Measurements from ENCODE around the gene FIS1. TPM values are rescaled to one million over a fixed set of nuclear protein-coding genes. Genes with fewer than 3 reads are reported as not detected.

FIS1 gene
- total and polyA plus RNA-seq, 7 experiments from 2014 or later: 79.8 to 253 (median 108) TPM

DNA sequence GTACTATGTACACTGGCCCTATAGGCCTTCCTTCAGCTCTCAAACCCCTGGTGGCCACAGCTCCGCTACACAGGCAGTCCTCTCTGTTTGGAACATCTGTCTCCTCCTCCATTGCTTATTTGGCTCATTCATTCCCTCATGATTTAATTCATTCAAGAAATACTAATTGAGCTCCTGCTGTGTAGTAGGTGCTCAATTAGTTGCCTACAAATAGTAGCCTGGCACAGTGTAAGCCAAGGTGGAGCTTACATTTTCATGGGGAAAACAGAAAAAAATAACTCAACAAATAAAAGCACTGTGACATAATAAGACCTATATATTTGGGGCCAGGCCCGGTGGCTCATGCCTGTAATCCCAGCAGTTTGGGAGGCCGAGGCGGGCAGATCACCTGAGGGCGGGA lies 3.4 kb upstream of the FIS1 start:
- ATAC-seq (no peak), DNase-seq (no peak)
- ChIA-PET CTCF (interaction anchor here (1.4 kb wide), 1 partner anchor 104 kb away, joined by 3 read pairs; no protein-coding TSS in a partner anchor), POLR2A (interaction anchor here (1.0 kb wide), 1 partner anchor 28 kb away, joined by 3 read pairs; no protein-coding TSS in a partner anchor)
- Histone ChIP-seq H3K9me3 (ENCODE audit: control insufficient read depth in 2 of 3, low read length in 3 of 3) (no peaks in the 10 kb centered on the region), H3K4me3 (ENCODE audit: low read length) (no peak overlapping the region), H3K4me1 (ENCODE audit: control insufficient read depth in 2 of 2, insufficient read depth in 2 of 2, low read length in 2 of 2) (peaks cover 28 to 30% of the 10 kb centered on the region in 2 donors), H3K36me3 (ENCODE audit: control insufficient read depth in 2 of 3, insufficient read depth in 3 of 3, low read length in 3 of 3) (peaks cover 0 to 16% (median 0%) of the 10 kb centered on the region in 3 experiments), H3K27ac (ENCODE audit: low read depth, low read length) (no peak overlapping the region), H3K27me3 (ENCODE audit: control insufficient read depth in 2 of 2, insufficient read depth in 2 of 2, low read length in 2 of 2) (no peaks in the 10 kb centered on the region)
- Mint-ChIP-seq H3K36me3 (peaks cover 5 to 20% (median 9%) of the 10 kb centered on the region in 5 donors), H3K9me3 (no peaks in the 10 kb centered on the region), H3K4me3 (peak overlapping the region in 1 of 10 donors; percentile 16), H3K27me3 (no peaks in the 10 kb centered on the region), H3K4me1 (peaks cover 42 to 64% (median 49%) of the 10 kb centered on the region in 7 donors), H3K27ac (no peak overlapping the region)
- intact Hi-C loops (cut with micrococcal nuclease): loop anchor here (10.0 kb wide), 4 partner anchors 373 to 1827 kb away; partner anchors contain the start of genes ARMC10 (in 1 of the 2), FBXL13 (in 1 of the 2), GNB2 (in 1 of the 2) and MEPCE (in 1 of the 2)

DNA sequence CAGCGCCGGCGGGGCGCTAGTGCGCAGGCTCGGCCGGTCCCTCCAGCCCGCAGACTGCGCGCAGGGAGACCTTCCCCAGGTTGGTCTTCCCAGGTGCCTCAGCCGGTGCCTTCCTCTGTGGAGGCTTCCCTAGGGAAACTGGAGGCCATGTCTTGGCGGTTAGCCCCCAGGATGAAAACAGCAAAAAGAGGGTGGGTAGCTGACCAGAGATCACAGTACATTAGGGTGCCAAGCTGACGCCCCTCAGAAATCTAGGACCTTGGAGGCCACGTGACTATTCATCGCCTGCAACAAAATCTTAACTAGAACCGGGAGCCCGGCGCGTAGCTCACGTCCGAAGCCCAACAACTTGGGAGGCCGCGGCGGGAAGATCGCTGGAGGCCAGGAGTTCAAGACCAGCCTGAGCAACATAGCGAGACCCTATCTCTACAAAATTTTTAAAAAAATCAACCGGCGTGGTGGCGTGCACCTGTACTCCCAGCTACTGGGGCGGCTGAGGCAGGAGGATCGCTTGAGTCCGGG lies 327 bp upstream of the FIS1 start:
- H3K9me3 ChIP-seq (ENCODE audit: control insufficient read depth in 2 of 3, low read length in 3 of 3): no peaks in the 10 kb centered on the region
- DNase-seq (no peak), ATAC-seq (no peak)
- Mint-ChIP-seq H3K9me3 (no peaks in the 10 kb centered on the region), H3K27me3 (no peaks in the 10 kb centered on the region), H3K36me3 (peaks cover 0 to 10% (median 4%) of the 10 kb centered on the region in 5 donors), H3K27ac (peak overlapping the region; percentile 93 to 100 (median 97)), H3K4me3 (peak overlapping the region; percentile 88 to 100 (median 98)), H3K4me1 (peaks cover 21 to 49% (median 39%) of the 10 kb centered on the region in 7 donors)
- peak overlapping the region; percentile 93 for H3K27ac ChIP-seq (ENCODE audit: low read depth, low read length)
- H3K4me1 ChIP-seq (ENCODE audit: control insufficient read depth in 2 of 2, insufficient read depth in 2 of 2, low read length in 2 of 2): peaks cover 16 to 17% of the 10 kb centered on the region in 2 donors
- intact Hi-C loops (cut with micrococcal nuclease): loop anchor here (2.0 to 10.0 kb wide), 6 partner anchors 38 to 1830 kb away; partner anchors contain the start of genes ARMC10 (in 1 of the 2), FBXL13 (in 1 of the 2), GNB2 (in 1 of the 2) and MEPCE (in 1 of the 2)
- H3K4me3 ChIP-seq (ENCODE audit: low read length): peak overlapping the region; percentile 100
- H3K36me3 ChIP-seq (ENCODE audit: control insufficient read depth in 2 of 3, insufficient read depth in 3 of 3, low read length in 3 of 3): peaks cover 0 to 19% (median 5%) of the 10 kb centered on the region in 3 experiments
- H3K27me3 ChIP-seq (ENCODE audit: control insufficient read depth in 2 of 2, insufficient read depth in 2 of 2, low read length in 2 of 2): no peaks in the 10 kb centered on the region
- ChIA-PET CTCF (interaction anchor here (0.9 to 2.5 kb wide), 6 partner anchors 9 to 395 kb away, joined by 3 to 30 read pairs (median 4); partner anchors contain the start of genes PLOD3 and ZNHIT1), POLR2A (interaction anchor here (0.6 to 4.5 kb wide), 6 partner anchors 8 to 1772 kb away, joined by 3 to 61 read pairs (median 6); partner anchors contain the start of genes PLOD3 and ZNHIT1)

DNA sequence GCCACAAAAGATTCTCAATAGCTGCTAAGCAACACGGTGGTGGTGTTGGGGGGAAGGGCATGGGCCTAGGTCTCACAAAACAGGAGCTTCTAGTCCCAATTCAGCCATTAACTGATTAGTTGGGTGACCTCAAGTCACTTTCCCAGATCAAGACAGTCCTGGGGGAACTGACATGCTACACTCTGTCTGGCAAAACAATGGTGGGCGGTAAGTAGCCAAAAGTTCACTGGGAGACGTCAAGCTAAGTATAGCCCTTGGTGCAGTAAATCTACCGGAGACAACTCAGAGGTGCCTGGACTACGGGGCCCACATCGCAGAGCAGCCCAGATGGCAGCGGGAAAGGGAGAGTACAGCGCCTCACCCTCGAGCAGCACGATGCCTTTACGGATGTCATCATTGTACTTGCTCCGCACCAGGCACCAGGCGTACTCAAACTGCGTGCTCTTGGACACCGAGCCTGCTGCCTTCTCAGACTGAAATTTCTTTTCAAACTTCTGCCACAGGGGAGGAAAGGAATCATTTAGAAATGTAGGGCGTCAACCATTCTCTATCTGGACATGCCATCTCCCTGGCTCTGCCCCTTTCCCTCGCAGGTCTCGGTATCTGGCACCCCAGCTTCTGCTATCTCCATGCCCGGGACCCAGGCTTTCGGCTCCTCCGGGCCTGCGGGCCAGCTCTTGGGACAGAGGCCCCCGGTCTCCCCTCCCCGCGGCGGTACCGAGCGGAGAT lies 1.1 kb downstream of the FIS1 start:
- no peaks in the 10 kb centered on the region for H3K27me3 Mint-ChIP-seq

DNA sequence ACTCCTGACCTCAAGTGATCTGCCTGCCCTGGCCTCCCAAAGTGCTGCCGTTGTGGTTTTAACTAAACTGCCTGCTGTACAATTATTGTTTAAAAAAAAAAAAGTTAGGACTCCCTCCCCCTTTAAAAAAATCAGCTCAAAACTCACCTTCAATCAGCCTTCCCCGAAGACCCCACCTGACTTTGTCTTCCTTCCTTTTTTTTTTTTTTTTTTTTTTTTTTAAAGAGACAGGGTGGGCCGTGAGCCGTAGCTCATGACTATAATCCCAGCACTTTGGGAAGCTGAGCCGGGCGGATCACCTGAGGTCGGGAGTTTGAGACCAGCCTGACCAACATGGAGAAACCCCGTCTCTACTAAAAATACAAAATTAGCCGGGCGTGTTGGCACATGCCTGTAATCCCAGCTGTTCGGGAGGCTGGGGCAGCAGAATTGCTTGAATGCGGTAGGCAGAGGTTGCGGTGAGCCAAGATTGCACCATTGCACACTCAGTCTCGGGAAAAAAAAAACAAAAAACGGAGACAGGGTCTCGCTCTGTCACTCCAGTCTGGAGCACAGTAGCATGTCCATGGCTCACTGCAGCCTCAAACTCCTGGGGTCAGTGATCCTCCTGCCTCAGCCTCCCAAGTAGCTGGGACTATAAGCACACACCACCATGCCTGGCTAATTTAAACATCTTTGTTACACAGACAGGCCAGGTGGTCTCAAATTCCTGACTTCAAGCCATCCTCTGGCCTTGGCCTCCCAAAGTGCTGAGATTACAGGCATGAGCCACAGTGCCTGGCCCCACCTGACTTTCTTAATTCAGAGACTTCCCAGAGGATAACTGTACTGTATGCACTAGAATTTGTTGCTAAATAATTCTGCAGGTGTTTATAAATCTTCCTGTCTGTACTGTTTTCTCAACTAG lies 3.2 kb downstream of the FIS1 start:
- Histone ChIP-seq H3K9me3 (ENCODE audit: control insufficient read depth in 2 of 3, low read length in 3 of 3) (no peaks in the 10 kb centered on the region), H3K27me3 (ENCODE audit: control insufficient read depth in 2 of 2, insufficient read depth in 2 of 2, low read length in 2 of 2) (no peaks in the 10 kb centered on the region), H3K27ac (ENCODE audit: low read depth, low read length) (no peak overlapping the region), H3K4me1 (ENCODE audit: control insufficient read depth in 2 of 2, insufficient read depth in 2 of 2, low read length in 2 of 2) (peaks cover 14 to 16% of the 10 kb centered on the region in 2 donors), H3K36me3 (ENCODE audit: control insufficient read depth in 2 of 3, insufficient read depth in 3 of 3, low read length in 3 of 3) (peaks cover 0 to 45% (median 12%) of the 10 kb centered on the region in 3 experiments), H3K4me3 (ENCODE audit: low read length) (no peak overlapping the region)
- Mint-ChIP-seq H3K9me3 (no peaks in the 10 kb centered on the region), H3K27me3 (no peaks in the 10 kb centered on the region), H3K27ac (peak overlapping the region in 1 of 9 donors; percentile 67), H3K4me1 (peaks cover 12 to 35% (median 34%) of the 10 kb centered on the region in 7 donors), H3K36me3 (peaks cover 0 to 5% (median 0%) of the 10 kb centered on the region in 5 donors), H3K4me3 (no peak overlapping the region)
- DNase-seq: no peak
- CTCF ChIA-PET: interaction anchor here (2.5 kb wide), 1 partner anchor 49 kb away, joined by 7 read pairs; no protein-coding TSS in a partner anchor
- no peak for ATAC-seq
- intact Hi-C loops (cut with micrococcal nuclease): loop anchor here (5.0 to 10.0 kb wide), 6 partner anchors 367 to 1833 kb away; partner anchors contain the start of genes AGFG2 (in 1 of the 2), AP4M1 (in 1 of the 2), ARMC10 (in 1 of the 2) and FBXL13 (in 1 of the 2)
- POLR2A ChIA-PET: interaction anchor here (1.1 to 4.5 kb wide), 2 partner anchors 22 to 24 kb away, joined by 4 to 61 read pairs; partner anchors contain the start of genes PLOD3 and ZNHIT1

More for the DNA sequence above, 1.1 kb downstream of the FIS1 start:
- Histone ChIP-seq H3K9me3 (ENCODE audit: control insufficient read depth in 2 of 3, low read length in 3 of 3) (no peaks in the 10 kb centered on the region), H3K4me3 (ENCODE audit: low read length) (peak overlapping the region; percentile 100), H3K27me3 (ENCODE audit: control insufficient read depth in 2 of 2, insufficient read depth in 2 of 2, low read length in 2 of 2) (no peaks in the 10 kb centered on the region), H3K4me1 (ENCODE audit: control insufficient read depth in 2 of 2, insufficient read depth in 2 of 2, low read length in 2 of 2) (peaks cover 14 to 16% of the 10 kb centered on the region in 2 donors), H3K36me3 (ENCODE audit: control insufficient read depth in 2 of 3, insufficient read depth in 3 of 3, low read length in 3 of 3) (peaks cover 0 to 25% (median 12%) of the 10 kb centered on the region in 3 experiments), H3K27ac (ENCODE audit: low read depth, low read length) (peak overlapping the region; percentile 93)
- H3K27ac Mint-ChIP-seq: peak overlapping the region; percentile 93 to 100 (median 97)
- DNase-seq: peak in 2 of 9 donors; percentile 10 to 27
- no peak for ATAC-seq
- peak overlapping the region; percentile 88 to 100 (median 98) for H3K4me3 Mint-ChIP-seq
- H3K9me3 Mint-ChIP-seq: no peaks in the 10 kb centered on the region
- H3K36me3 Mint-ChIP-seq: peaks cover 0 to 7% (median 4%) of the 10 kb centered on the region in 5 donors
- ChIA-PET POLR2A (interaction anchor here (1.0 to 4.5 kb wide), 12 partner anchors 9 to 369 kb away, joined by 3 to 61 read pairs (median 4); partner anchors contain the start of genes PLOD3, SRRT and ZNHIT1), CTCF (interaction anchor here (0.6 to 2.5 kb wide), 17 partner anchors 9 to 918 kb away, joined by 3 to 30 read pairs (median 3); partner anchors contain the start of genes PLOD3, VGF and ZNHIT1)
- H3K4me1 Mint-ChIP-seq: peaks cover 16 to 42% (median 35%) of the 10 kb centered on the region in 7 donors
- intact Hi-C loops (cut with micrococcal nuclease): loop anchor here (1.0 to 10.0 kb wide), 16 partner anchors 8 to 1831 kb away; partner anchors contain the start of genes AP1S1 (in 2 of the 2), TRIM56 (in 2 of the 2), AGFG2 (in 1 of the 2) and AP4M1 (in 1 of the 2)

DNA sequence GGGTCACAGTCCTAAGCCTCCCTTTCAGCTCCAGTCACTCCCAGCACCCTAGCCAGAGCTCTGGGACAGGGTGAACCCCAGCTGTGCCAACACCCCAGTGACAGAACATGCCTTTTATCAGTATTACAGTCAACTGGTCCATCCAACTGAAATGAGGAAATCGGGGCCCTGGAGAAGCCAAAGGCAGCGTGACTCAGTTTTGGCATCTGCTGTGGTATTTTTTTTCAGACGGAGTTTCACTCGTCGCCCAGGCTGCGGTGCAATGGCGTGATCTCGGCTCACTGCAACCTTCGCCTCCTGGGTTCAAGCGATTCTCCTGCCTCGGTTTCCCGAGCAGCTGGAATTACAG lies 3.9 kb downstream of the FIS1 start:
- intact Hi-C loops (cut with micrococcal nuclease): loop anchor here (5.0 to 10.0 kb wide), 6 partner anchors 366 to 1834 kb away; partner anchors contain the start of genes AGFG2 (in 1 of the 2), AP4M1 (in 1 of the 2), ARMC10 (in 1 of the 2) and FBXL13 (in 1 of the 2)
- Histone ChIP-seq H3K4me1 (ENCODE audit: control insufficient read depth in 2 of 2, insufficient read depth in 2 of 2, low read length in 2 of 2) (peaks cover 14 to 16% of the 10 kb centered on the region in 2 donors), H3K27ac (ENCODE audit: low read depth, low read length) (no peak overlapping the region), H3K9me3 (ENCODE audit: control insufficient read depth in 2 of 3, low read length in 3 of 3) (no peaks in the 10 kb centered on the region), H3K36me3 (ENCODE audit: control insufficient read depth in 2 of 3, insufficient read depth in 3 of 3, low read length in 3 of 3) (peaks cover 0 to 51% (median 12%) of the 10 kb centered on the region in 3 experiments), H3K27me3 (ENCODE audit: control insufficient read depth in 2 of 2, insufficient read depth in 2 of 2, low read length in 2 of 2) (no peaks in the 10 kb centered on the region), H3K4me3 (ENCODE audit: low read length) (no peak overlapping the region)
- peak overlapping the region in 1 of 9 donors; percentile 46 for H3K27ac Mint-ChIP-seq
- DNase-seq: no peak
- no peak for ATAC-seq
- no peak overlapping the region for H3K4me3 Mint-ChIP-seq
- ChIA-PET POLR2A (interaction anchor here (1.1 kb wide), 1 partner anchor 21 kb away, joined by 4 read pairs; no protein-coding TSS in a partner anchor), CTCF (no interaction called here)
- H3K4me1 Mint-ChIP-seq: peaks cover 12 to 36% (median 33%) of the 10 kb centered on the region in 7 donors
- H3K9me3 Mint-ChIP-seq: no peaks in the 10 kb centered on the region
- H3K27me3 Mint-ChIP-seq: no peaks in the 10 kb centered on the region
- H3K36me3 Mint-ChIP-seq: peaks cover 0 to 5% (median 0%) of the 10 kb centered on the region in 5 donors
